Breast epithelium (tissue), 4 donors: ENCODE results near the gene CRYGD. TPM values are rescaled to one million over a fixed set of nuclear protein-coding genes. Genes with fewer than 3 reads are reported as not detected.
"Not testable (repeated sequence)": the region's sequence is repeated elsewhere in the genome, so short reads cannot be mapped to it uniquely, and the experiment has no call there.

Source experiments
- DNase-seq, 2 donors: peaks; one replicate each; pipeline ENCODE4 v3.0.0-alpha.2; 2019; ENCODE audit warnings: low spot score in 2 of 2
- H3K27ac ChIP-seq, 2 donors: fragments of 200-600 bp; sonication (generic) in 1 of 2; one replicate each; pipeline ENCODE4 v1.5.1; 2016 to 2019; ENCODE audit warnings: mild to moderate bottlenecking in 1 of 2
- H3K27me3 ChIP-seq, 2 donors: fragments of 200-600 bp; sonication (generic) in 1 of 2; one replicate each; pipeline versions ENCODE4 v1.5.1 to v1.6.0; 2017 to 2019; ENCODE audit warnings: control low read depth in 1 of 2, mild to moderate bottlenecking in 1 of 2
- H3K36me3 ChIP-seq: fragments of 200-600 bp; one replicate; pipeline ENCODE4 v1.5.1; 2019
- H3K4me1 ChIP-seq, 2 donors: fragments of 200-600 bp; sonication (generic); one replicate each; pipeline ENCODE4 v1.5.1; 2016 to 2019; ENCODE audit warnings: control low read depth in 1 of 2
- H3K4me3 ChIP-seq, 3 donors: fragments of 200-600 bp; sonication (generic); 1 replicate in 2 of 3; 2 replicates in 1 of 3; pipeline ENCODE4 v1.5.1; 2016 to 2019; ENCODE audit warnings: mild to moderate bottlenecking in 3 of 3, moderate library complexity in 2 of 3
- H3K9me3 ChIP-seq, 2 donors: fragments of 200-600 bp; sonication (generic) in 1 of 2; one replicate each; pipeline ENCODE4 v1.5.1; 2016 to 2019; ENCODE audit warnings: control low read depth in 1 of 2
- POLR2A ChIP-seq: fragments of 450-650 bp; IDR thresholded peaks from one replicate; pipeline ENCODE4 v1.6.1; 2016; ENCODE audit warnings: antibody characterized with exemption, mild to moderate bottlenecking, moderate library complexity
- POLR2AphosphoS5 ChIP-seq, 3 donors: sonication (generic); formaldehyde crosslinking; IDR thresholded peaks; one replicate each; pipeline ENCODE4 v1.6.1; 2017; ENCODE audit warnings: antibody characterized with exemption in 3 of 3
- intact Hi-C: fragments of 100-400 bp; cut with DNase I; formaldehyde crosslinking; loops from one replicate; pipeline ENCODE4 v1.15.1; 2023; ENCODE audit warnings: low total_unique reads
- total RNA-seq, 3 donors: library from RNA; depleted of rRNA; stranded (reverse); fragments of >200 nt; gene quantifications; one replicate each; pipeline ENCODE4 v1.1.0, GENCODE V29; 2016
- TF ChIP-seq, protein P1 (sequence below), 3 donors: fragments of 450-650 bp; IDR thresholded peaks; one replicate each; pipeline ENCODE4 v1.5.1; 2016 to 2017; ENCODE audit warnings: antibody characterized with exemption in 3 of 3, mild to moderate bottlenecking in 3 of 3, moderate library complexity in 3 of 3

CRYGD gene
- total RNA-seq: not detected

DNA sequence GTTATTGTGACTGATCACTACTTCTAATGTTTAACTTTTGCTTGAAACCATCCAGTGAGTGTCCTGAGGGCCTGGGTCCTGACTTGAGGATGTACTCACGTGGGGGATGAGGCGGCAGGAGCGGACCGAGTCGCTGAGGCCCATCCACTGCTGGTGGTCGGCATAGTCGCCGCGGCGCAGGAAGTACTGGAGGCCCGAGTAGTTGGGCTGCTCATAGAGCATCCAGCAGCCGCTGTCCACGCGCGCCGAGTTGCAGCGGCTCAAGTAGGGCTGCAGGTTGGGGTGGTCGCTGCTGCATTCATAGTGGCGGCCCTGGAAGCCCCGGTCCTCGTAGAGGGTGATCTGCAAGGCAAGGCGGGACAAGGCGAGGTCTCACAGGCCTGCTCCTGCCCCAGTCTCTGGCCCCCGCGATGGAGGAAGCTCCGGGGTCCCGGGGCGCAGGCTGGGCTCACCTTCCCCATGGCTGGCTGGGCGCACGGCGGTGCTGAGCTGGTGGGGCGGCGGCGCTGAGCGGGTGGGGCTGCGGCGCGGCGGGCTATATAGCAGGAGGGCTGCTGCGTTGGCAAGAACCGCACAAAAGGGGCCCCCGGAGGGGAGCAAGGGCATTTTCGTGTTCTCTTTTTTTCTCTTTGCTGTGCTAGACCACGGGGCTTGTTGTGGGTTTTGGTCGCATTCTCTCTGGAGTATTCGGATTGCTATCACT is at the start of gene CRYGD:
Gene CRYGD (minus strand): TSS at position 512 of the 703 bp plus-strand sequence. CDS start 51 bp downstream, at position 461.
- H3K36me3 ChIP-seq, H3K9me3 ChIP-seq, H3K27ac ChIP-seq, H3K27me3 ChIP-seq, DNase-seq, H3K4me3 ChIP-seq, intact Hi-C loops, H3K4me1 ChIP-seq: not testable (repeated sequence)

DNA sequence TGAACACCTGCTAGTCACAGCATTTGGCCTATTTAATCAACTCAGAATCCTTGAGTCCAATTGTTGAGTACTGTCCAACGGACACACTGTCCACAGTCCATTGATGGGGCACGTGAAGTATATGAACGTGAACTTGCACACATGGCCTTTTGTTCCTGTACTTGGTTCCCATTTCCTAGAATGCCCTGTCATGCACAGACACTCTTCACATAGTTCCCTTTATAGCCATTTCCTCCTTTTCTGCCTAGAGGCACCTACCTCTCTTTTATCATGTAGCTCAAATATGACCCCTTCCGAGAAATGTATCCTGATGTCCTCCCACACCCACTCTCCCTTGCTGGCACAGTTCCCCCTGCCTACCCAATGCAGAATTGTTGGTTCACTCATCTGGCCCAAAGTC is 47.8 kb upstream of the CRYGD start:
- DNase-seq: no peak
- Histone ChIP-seq H3K4me3 (no peak overlapping the region), H3K27me3 (no peaks in the 10 kb centered on the region), H3K9me3 (no peaks in the 10 kb centered on the region), H3K4me1 (no peaks in the 10 kb centered on the region), H3K27ac (no peak overlapping the region), H3K36me3 (no peaks in the 10 kb centered on the region)
- TF ChIP-seq, protein P1, sequence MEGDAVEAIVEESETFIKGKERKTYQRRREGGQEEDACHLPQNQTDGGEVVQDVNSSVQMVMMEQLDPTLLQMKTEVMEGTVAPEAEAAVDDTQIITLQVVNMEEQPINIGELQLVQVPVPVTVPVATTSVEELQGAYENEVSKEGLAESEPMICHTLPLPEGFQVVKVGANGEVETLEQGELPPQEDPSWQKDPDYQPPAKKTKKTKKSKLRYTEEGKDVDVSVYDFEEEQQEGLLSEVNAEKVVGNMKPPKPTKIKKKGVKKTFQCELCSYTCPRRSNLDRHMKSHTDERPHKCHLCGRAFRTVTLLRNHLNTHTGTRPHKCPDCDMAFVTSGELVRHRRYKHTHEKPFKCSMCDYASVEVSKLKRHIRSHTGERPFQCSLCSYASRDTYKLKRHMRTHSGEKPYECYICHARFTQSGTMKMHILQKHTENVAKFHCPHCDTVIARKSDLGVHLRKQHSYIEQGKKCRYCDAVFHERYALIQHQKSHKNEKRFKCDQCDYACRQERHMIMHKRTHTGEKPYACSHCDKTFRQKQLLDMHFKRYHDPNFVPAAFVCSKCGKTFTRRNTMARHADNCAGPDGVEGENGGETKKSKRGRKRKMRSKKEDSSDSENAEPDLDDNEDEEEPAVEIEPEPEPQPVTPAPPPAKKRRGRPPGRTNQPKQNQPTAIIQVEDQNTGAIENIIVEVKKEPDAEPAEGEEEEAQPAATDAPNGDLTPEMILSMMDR (IDR thresholded peaks at IDR 0.05): no peak
- TF ChIP-seq POLR2AphosphoS5 (IDR thresholded peaks at IDR 0.05) (no peak), POLR2A (no peak)
- intact Hi-C loops: no loop called here

DNA sequence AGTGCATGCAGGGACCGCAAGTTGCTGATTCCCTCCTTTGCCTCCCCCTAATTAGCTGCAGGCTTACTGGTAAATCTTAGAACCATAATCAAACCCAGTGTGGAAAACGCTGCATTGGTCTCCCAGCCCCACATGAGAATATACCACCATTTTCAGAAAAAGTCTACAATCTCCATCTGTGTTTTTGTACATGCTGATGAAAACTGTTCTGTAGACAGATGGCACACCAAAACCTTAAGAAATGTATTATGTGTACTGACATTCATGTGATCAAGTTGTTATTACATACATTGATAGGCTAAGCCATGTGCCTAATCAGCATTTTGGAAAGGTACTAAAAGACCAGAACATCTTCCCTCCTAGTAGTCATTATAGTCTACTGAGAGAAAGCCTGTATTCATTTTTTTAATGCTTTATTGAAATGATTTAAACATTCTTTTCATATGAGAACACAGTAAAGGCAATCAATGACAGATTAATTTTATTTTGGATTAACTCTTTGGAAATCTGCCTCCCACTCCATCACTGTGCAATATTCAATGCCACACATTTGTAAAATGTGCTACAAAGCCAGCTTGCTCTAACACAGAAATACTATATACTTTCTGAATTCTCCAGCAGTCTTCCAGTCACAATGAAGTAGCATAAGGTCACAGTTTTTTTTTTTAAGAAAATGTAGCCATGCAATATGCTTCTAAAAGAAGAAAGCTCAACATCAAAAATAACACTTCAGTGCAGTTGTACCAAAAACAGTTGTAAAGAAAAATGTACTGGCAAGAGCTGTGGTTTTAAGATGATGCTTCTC is 40.8 kb upstream of the CRYGD start:
- Histone ChIP-seq H3K27me3 (no peaks in the 10 kb centered on the region), H3K36me3 (no peaks in the 10 kb centered on the region), H3K4me3 (no peak overlapping the region), H3K27ac (no peak overlapping the region), H3K4me1 (no peaks in the 10 kb centered on the region), H3K9me3 (no peaks in the 10 kb centered on the region)
- no peak for DNase-seq
- intact Hi-C loops: no loop called here
- TF ChIP-seq POLR2A: no peak
- TF ChIP-seq, protein P1 (IDR thresholded peaks at IDR 0.05): no peak
- no peak for TF ChIP-seq POLR2AphosphoS5 (IDR thresholded peaks at IDR 0.05)

DNA sequence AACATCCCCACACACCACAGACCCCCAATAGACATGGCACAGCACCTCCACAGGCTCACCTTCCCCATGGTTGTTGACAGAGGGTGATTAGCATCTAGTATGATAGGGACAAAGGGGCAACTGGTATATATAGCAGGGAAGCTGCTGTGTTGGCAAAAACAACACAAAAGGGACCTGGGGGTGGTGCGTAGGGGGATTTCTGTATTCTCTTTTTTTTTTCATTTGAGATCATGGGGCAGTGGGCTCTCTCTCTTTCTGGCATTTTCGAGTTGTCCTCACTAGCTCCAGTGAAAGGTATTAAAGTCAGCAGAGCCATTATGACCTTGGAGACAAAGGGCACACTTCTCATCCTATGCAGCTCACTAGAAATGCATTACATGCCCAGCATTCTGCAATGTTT is 39.2 kb upstream of the CRYGD start, which contains the start of gene CRYGA:
Gene CRYGA (minus strand): TSS at position 101 of the 400 bp plus-strand sequence. CDS start 33 bp downstream, at position 68.
- TF ChIP-seq POLR2AphosphoS5 (IDR thresholded peaks at IDR 0.05): no peak
- TF ChIP-seq, protein P1 (IDR thresholded peaks at IDR 0.05): no peak
- no peak for TF ChIP-seq POLR2A
- Histone ChIP-seq H3K27ac (no peak within 1 kb of the TSS), H3K4me3 (no peak within 1 kb of the TSS), H3K27me3 (no peaks in the 10 kb centered on the region), H3K4me1 (no peaks in the 10 kb centered on the region), H3K36me3 (no peaks in the 10 kb centered on the region), H3K9me3 (no peaks in the 10 kb centered on the region)
- DNase-seq: no peak
- intact Hi-C loops: no loop called here

DNA sequence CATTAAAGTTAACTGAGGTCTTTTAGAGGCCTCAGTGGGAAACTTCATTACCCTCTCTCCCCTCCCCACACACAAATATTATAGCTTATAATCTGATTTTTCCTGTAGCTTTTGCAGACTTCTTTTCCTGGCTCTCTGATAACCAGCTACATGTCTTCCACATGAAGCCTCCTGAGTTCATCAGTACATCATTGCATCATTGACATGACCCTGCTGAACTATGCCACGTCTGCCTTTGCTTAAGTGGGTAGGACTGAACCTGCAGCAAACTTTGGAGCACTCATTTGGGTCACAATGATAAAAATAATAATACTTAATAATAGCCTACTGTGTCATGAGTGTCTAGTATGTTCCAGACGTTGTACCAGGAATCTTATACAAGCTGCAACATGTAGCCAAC is 32.1 kb upstream of the CRYGD start:
- Histone ChIP-seq H3K9me3 (peaks cover 0 to 4% of the 10 kb centered on the region in 2 donors), H3K27ac (no peak overlapping the region), H3K36me3 (no peaks in the 10 kb centered on the region), H3K27me3 (no peaks in the 10 kb centered on the region), H3K4me3 (no peak overlapping the region), H3K4me1 (no peaks in the 10 kb centered on the region)
- TF ChIP-seq, protein P1 (IDR thresholded peaks at IDR 0.05): no peak
- TF ChIP-seq POLR2AphosphoS5 (IDR thresholded peaks at IDR 0.05) (no peak), POLR2A (no peak)
- intact Hi-C loops: no loop called here
- DNase-seq: no peak
